Sigmoid colon (tissue), 7 donors: ENCODE measurements around the gene B4GALNT3. TPM values are rescaled to one million over a fixed set of nuclear protein-coding genes. Genes with fewer than 3 reads are reported as not detected.

Experiments
- DNase-seq: peaks from one replicate; pipeline ENCODE4 v3.0.0-alpha.2; 2019
- H3K27ac ChIP-seq, 4 donors: fragments of 200-600 bp; sonication (generic); one replicate each; pipeline ENCODE4 v1.5.1; 2016 to 2019; ENCODE audit warnings: mild to moderate bottlenecking in 1 of 4
- H3K27me3 ChIP-seq, 3 donors: fragments of 200-600 bp; sonication (generic); one replicate each; pipeline ENCODE4 v1.5.1; 2019; ENCODE audit warnings: mild to moderate bottlenecking in 1 of 3
- H3K36me3 ChIP-seq, 4 donors: fragments of 200-600 bp; sonication (generic); one replicate each; pipeline ENCODE4 v1.5.1; 2016 to 2019
- H3K4me1 ChIP-seq, 4 donors: fragments of 200-600 bp; sonication (generic); one replicate each; pipeline ENCODE4 v1.5.1; 2017 to 2019
- H3K4me3 ChIP-seq, 4 donors: fragments of 200-600 bp; sonication (generic); one replicate each; pipeline ENCODE4 v1.5.1; 2017 to 2019; ENCODE audit warnings: mild to moderate bottlenecking in 2 of 4, moderate library complexity in 1 of 4
- H3K9me3 ChIP-seq, 4 donors: fragments of 200-600 bp in 3 of 4; sonication (generic) in 3 of 4; one replicate each; pipeline versions ENCODE4 v1.5.1 to v1.6.1; 2013 to 2019
- EP300 ChIP-seq, 4 donors: sonication (generic); formaldehyde crosslinking; IDR thresholded peaks; one replicate each; pipeline ENCODE4 v1.6.1; 2017; ENCODE audit warnings: antibody characterized with exemption in 4 of 4
- POLR2A ChIP-seq, 2 donors: fragments of 450-650 bp; IDR thresholded peaks; one replicate each; pipeline ENCODE4 v1.6.1; 2016; ENCODE audit warnings: antibody characterized with exemption in 2 of 2, mild to moderate bottlenecking in 2 of 2, moderate library complexity in 2 of 2
- POLR2AphosphoS5 ChIP-seq, 4 donors: sonication (generic); formaldehyde crosslinking; IDR thresholded peaks; one replicate each; pipeline ENCODE4 v1.6.1; 2017; ENCODE audit warnings: antibody characterized with exemption in 4 of 4
- WGBS, 2 donors: extraction: QIAGEN DNeasy Blood & Tissue Kit; methylation state at CpG; one replicate each; pipeline ENCODE4 v1.1.7; 2013; 5-methylcytosine and 5-hydroxymethylcytosine counted together
- intact Hi-C: fragments of 100-400 bp; cut with DNase I; formaldehyde crosslinking; loops from one replicate; pipeline ENCODE4 v1.15.1; 2023
- polyA plus RNA-seq, 3 donors: library from polyadenylated mRNA; stranded (reverse); fragments of 200-250 nt; gene quantifications; one replicate each; pipeline ENCODE4 v1.2.3, GENCODE V29; 2013
- total RNA-seq, 4 donors: library from RNA; depleted of rRNA; stranded (reverse); fragments of >200 nt; gene quantifications; one replicate each; pipeline ENCODE4 v1.1.0, GENCODE V29; 2016
- TF ChIP-seq, protein P1 (sequence below), 4 experiments: fragments of 450-650 bp in 3 of 4; fragments of 200-600 bp in 1 of 4; IDR thresholded peaks; one replicate each; pipeline ENCODE4 v1.5.1; 2016 to 2019; ENCODE audit warnings: antibody characterized with exemption in 4 of 4, mild to moderate bottlenecking in 3 of 4, moderate library complexity in 2 of 4
- donor health status: healthy with polysubstance abuse.
- donor health status: Bipolar disorder and iron deficiency.
- donor health status: healthy.

Gene B4GALNT3
- total and polyA plus RNA-seq, 7 donors, result under 0.01 to 74.2 (median 0.36) TPM

GRCh38 chr12:513446-513845 lies 53.7 kb downstream of the B4GALNT3 start:
- Histone ChIP-seq H3K36me3 (no peaks in the 10 kb centered on the region), H3K27me3 (peaks cover 0 to 10% (median 0%) of the 10 kb centered on the region in 3 donors), H3K4me3 (no peak overlapping the region), H3K9me3 (no peaks in the 10 kb centered on the region), H3K4me1 (no peaks in the 10 kb centered on the region), H3K27ac (no peak overlapping the region)
- DNase-seq, result no peak
- WGBS, 2 donors, result 66 to 79% methylated on average over 7 of the region's 7 CpGs
- intact Hi-C loops, result no loop called here
- TF ChIP-seq, protein P1, sequence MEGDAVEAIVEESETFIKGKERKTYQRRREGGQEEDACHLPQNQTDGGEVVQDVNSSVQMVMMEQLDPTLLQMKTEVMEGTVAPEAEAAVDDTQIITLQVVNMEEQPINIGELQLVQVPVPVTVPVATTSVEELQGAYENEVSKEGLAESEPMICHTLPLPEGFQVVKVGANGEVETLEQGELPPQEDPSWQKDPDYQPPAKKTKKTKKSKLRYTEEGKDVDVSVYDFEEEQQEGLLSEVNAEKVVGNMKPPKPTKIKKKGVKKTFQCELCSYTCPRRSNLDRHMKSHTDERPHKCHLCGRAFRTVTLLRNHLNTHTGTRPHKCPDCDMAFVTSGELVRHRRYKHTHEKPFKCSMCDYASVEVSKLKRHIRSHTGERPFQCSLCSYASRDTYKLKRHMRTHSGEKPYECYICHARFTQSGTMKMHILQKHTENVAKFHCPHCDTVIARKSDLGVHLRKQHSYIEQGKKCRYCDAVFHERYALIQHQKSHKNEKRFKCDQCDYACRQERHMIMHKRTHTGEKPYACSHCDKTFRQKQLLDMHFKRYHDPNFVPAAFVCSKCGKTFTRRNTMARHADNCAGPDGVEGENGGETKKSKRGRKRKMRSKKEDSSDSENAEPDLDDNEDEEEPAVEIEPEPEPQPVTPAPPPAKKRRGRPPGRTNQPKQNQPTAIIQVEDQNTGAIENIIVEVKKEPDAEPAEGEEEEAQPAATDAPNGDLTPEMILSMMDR (IDR thresholded peaks at IDR 0.05), result no peak
- TF ChIP-seq POLR2A (IDR thresholded peaks at IDR 0.05), result no peak
- no peak for TF ChIP-seq EP300 (IDR thresholded peaks at IDR 0.05)
- no peak for TF ChIP-seq POLR2AphosphoS5 (IDR thresholded peaks at IDR 0.05)

DNA sequence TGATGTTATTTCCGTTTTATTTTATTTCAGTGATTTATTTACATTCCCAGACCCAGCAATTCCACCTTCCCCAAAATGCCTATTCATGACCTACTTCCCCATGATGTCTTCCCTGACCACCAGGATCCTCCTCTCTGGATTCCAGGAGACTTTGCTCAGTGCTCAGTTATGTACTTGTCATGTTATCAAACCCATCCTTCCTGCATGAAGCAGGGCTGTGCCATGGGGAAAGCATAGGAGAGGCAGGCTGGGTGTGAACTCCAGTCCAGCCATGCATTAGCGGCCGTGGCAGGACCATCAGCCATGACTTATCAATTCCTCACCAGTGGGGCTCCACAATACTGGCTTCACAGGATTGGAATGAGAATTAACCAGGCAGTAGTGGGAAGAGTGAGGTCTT lies 57.8 kb downstream of the B4GALNT3 start:
- no peak for DNase-seq
- Histone ChIP-seq H3K27me3 (peaks cover 0 to 23% (median 0%) of the 10 kb centered on the region in 3 donors), H3K4me3 (no peak overlapping the region), H3K36me3 (no peaks in the 10 kb centered on the region), H3K27ac (no peak overlapping the region), H3K4me1 (no peaks in the 10 kb centered on the region), H3K9me3 (no peaks in the 10 kb centered on the region)
- 73 to 80% methylated on average over 3 of the region's 3 CpGs for WGBS, 2 donors
- TF ChIP-seq POLR2AphosphoS5 (IDR thresholded peaks at IDR 0.05), result no peak
- TF ChIP-seq, protein P1 (IDR thresholded peaks at IDR 0.05), result no peak
- no peak for TF ChIP-seq EP300 (IDR thresholded peaks at IDR 0.05)
- no peak for TF ChIP-seq POLR2A (IDR thresholded peaks at IDR 0.05)
- intact Hi-C loops, result no loop called here

GRCh38 chr12:520119-520518 lies 60.4 kb downstream of the B4GALNT3 start:
- no peak for TF ChIP-seq POLR2AphosphoS5 (IDR thresholded peaks at IDR 0.05)
- TF ChIP-seq EP300 (IDR thresholded peaks at IDR 0.05), result no peak
- TF ChIP-seq, protein P1 (IDR thresholded peaks at IDR 0.05), result no peak
- TF ChIP-seq POLR2A (IDR thresholded peaks at IDR 0.05), result no peak
- H3K4me3 ChIP-seq, result no peak overlapping the region
- peaks cover 0 to 17% (median 0%) of the 10 kb centered on the region in 3 donors for H3K27me3 ChIP-seq
- WGBS, 2 donors, result 50 to 65% methylated on average over 2 of the region's 2 CpGs
- H3K27ac ChIP-seq, result no peak overlapping the region
- DNase-seq, result no peak
- H3K36me3 ChIP-seq, result no peaks in the 10 kb centered on the region
- intact Hi-C loops, result no loop called here
- H3K9me3 ChIP-seq, result no peaks in the 10 kb centered on the region
- no peaks in the 10 kb centered on the region for H3K4me1 ChIP-seq

DNA sequence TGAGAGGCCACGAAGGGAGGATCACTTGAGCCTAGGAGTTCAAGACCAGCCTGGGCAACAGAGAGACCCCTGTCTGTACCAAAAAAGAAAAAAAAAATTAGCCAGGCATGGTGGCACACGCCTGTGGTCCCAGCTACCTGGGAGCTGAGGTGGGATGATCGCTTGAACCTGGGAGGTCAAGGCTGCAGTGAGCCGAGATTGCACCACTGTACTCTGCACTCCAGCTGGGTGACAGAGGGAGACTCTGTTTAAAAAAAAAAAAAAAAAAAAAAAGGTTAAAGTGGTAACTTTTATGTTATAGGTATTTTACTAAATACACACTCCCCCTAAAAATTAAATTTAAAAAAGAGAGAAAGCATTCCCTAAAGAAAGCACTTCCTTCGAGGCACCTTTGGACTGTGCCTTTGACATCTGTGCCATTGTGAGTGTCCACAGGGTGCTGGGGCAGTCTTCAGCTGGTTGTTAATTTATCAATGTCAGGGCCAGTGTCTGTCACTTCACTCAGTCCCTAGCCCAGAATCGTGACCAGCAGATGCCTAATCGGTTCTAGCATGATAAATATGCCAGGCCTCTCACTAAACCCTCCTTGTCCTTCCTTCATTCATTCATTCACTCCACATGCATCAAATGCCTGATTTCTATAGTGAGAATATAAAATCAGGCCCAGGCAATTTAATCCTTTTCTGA lies 63.1 kb downstream of the B4GALNT3 start:
- H3K27ac ChIP-seq, result no peak overlapping the region
- H3K4me1 ChIP-seq, result no peaks in the 10 kb centered on the region
- no peaks in the 10 kb centered on the region for H3K36me3 ChIP-seq
- peaks cover 0 to 14% (median 0%) of the 10 kb centered on the region in 3 donors for H3K27me3 ChIP-seq
- WGBS, 2 donors, result 73 to 86% methylated on average over 7 of the region's 7 CpGs
- no peak for DNase-seq
- no peak overlapping the region for H3K4me3 ChIP-seq
- no peaks in the 10 kb centered on the region for H3K9me3 ChIP-seq
- intact Hi-C loops, result no loop called here
- TF ChIP-seq POLR2A (IDR thresholded peaks at IDR 0.05) (no peak), EP300 (IDR thresholded peaks at IDR 0.05) (no peak), POLR2AphosphoS5 (IDR thresholded peaks at IDR 0.05) (no peak)
- TF ChIP-seq, protein P1 (IDR thresholded peaks at IDR 0.05), result no peak
